GM21360 (cell line): ENCODE data around the gene SPEN.
"Not testable (repeated sequence)": the region's sequence is repeated elsewhere in the genome, so short reads cannot be mapped to it uniquely, and the experiment has no call there.

Source experiments
- ATAC-seq: cut with Tn5 transposase; IDR thresholded peaks from one replicate; pipeline ENCODE4 v1.9.1; 2021; ENCODE audit warnings: mild to moderate bottlenecking, moderate library complexity; ENCODE audit not compliant: unreplicated experiment

Gene SPEN

GRCh38 chr1:15892857-15893599 is 45.5 kb downstream of the SPEN start:
- ATAC-seq: not testable (repeated sequence)

DNA sequence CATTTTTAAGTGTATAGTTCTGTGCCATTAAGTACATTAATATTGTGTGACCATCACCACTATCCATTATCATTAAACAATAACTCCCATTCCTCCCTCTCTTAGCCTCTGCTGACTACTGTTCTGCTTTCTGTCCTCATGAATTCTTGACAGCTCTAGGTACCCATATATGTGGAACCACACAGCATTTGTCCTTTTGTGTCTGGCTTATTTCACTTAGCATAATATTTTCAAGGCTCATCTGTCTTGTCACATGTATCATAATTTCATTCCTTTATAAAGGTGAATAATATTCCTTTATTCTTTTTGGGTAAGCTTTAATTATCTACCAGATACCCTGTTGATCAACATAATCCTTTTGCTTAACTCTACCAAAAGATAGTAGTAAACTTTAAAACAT is 47.7 kb downstream of the SPEN start:
- ATAC-seq: no peak

DNA sequence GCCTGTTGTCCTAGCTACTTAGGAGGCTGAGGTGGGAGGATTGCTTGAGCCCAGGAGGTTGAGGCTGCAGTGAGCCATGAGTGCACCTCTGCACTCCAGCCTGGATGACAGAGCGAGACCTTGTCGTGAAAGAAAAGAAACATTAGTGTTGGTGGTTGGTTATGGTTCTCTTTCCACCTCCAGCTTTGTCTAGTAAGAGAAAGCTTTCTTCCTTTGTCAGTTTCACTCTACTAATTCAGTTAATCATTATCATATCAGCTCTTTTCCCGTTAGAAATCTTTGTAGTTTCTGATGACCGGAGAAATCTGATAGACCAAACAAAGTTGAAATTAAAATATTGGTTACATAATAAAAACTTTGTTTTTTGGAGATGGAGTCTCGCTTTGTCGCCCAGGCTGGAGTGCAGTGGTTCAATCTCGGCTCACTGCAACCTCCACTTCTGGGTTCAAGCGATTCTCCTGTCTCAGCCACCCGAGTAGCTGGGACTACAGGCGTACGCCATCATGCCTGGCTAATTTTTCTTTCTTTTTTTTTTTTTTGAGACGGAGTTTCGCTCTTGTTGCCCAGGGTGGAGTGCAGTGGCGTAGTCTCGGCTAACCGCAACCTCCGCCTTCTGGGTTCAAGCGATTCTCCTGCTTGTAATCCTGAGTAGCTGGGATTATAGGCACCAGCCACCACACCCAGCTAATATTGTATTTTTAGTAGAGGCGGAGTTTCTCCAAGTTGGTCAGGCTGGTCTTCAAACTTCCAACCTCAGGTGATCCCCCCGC is 49.5 kb downstream of the SPEN start:
- not testable (repeated sequence) for ATAC-seq

DNA sequence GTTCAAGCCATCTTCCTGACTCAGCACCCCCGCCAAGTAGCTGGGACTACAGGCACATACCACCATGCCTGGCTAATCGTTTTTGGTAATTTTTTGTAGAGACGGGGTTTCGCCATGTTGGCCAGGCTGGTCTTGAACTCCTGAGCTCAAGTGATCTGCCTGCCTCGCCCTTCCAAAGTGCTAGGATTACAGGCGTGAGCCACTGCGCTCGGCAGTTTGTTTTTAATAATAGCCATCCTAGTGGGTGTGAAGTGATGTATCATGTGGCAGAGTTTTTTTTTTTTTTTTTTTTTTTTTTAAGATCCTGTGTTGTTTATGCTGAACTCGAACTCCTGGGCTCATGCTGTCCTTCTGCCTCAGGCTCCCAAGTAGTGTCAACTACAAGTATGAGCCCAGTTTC is 51.8 kb downstream of the SPEN start:
- no peak for ATAC-seq

GRCh38 chr1:15900662-15901279 is 53.3 kb downstream of the SPEN start:
- ATAC-seq: no peak

DNA sequence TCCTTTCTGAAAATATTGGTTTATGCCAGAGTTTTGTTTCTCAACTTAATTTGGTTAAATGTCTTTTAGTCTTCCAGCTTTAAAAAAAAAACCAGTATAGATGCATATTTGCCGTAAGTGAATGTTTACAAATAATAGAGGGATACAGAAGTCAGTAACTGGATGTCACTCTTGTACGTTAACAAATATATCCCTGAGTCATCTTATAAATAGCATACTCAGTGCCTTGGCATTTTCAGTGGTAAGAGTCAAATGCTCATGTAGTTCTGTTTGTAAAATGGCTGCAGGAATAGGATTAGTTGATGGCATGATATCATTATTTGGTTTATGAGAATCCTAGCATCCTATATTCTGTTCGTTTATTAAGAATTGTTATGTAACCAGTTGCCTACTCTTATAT is 55.4 kb downstream of the SPEN start:
- no peak for ATAC-seq

DNA sequence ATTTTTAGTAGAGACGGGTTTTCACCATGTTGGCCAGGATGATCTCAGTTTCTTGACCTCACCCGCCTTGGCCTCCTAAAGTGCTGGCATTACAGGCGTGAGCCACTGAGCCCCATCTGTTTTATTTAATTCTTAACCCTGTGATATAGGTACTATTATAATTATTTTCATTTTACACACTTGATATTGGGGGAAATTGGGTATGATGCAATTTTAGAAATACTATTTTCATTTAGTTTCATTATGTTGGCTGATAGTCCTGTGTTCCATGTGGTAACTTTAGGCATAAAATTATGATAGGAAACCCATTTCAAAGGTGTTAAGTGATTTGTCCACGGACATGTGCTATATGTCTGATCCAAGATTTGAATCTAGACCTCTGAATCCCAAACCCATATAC is 61.1 kb downstream of the SPEN start:
- ATAC-seq: no peak

GRCh38 chr1:15911141-15911540 is 63.6 kb downstream of the SPEN start:
- ATAC-seq: no peak

DNA sequence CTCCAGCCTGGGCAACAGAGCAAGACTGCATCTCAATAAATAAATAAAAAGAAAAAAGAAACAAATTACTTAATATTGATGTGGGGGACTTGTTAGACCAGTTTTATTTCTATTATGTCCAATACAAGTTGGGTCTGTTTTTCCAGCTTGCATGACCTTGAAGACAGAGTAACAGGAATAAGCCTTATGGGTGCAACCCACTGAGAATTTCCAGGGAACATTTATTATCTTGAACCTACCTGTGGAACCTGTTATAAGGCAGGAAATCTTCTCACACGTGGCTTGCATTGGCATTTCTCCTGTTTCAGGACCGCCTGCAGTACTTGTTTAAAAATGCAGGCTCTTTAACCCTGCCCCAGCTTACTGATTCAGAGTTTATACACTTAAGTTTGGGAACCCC is 64.4 kb downstream of the SPEN start:
- no peak for ATAC-seq

DNA sequence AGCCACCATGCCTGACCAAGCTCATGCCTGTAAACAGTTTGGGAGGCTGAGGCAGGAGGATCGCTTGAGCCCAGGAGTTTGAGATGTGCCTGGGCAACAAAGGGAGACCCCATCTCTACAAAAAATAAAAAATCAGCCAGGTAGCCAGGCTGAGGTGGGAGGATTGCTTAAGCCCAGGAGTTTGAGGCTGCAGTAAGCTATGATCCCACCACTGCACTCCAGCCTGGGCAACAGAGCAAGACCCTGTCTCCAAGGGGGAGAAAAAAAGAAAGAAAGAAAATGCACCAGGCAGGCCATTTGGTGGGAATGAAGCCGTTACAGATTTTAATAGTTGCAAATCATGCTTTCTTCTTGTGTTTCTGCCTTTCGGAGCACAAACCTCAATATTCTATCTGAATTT is 66.1 kb downstream of the SPEN start:
- not testable (repeated sequence) for ATAC-seq

GRCh38 chr1:15915991-15916390 is 68.5 kb downstream of the SPEN start:
- ATAC-seq: no peak

DNA sequence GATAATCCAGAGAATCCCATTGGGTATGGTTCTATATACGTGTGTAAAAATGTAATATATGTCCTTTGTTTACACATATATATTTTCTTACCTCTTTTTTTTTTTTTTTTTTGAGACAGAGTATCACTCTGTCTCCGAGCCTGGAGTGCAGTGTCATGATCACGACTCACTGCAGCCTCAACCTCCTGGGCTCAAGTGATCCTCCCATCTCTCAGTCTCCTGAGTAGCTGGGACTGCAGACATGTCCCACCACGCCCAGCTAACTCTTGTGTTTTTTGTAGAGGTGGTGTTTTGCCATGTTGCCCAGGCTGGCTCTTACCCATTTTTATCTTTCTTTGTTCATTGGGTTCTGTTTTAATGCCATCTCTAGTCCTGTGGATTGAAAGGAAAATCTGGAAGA is 68.9 kb downstream of the SPEN start:
- no peak for ATAC-seq

GRCh38 chr1:15916916-15917315 is 69.4 kb downstream of the SPEN start:
- ATAC-seq: no peak

DNA sequence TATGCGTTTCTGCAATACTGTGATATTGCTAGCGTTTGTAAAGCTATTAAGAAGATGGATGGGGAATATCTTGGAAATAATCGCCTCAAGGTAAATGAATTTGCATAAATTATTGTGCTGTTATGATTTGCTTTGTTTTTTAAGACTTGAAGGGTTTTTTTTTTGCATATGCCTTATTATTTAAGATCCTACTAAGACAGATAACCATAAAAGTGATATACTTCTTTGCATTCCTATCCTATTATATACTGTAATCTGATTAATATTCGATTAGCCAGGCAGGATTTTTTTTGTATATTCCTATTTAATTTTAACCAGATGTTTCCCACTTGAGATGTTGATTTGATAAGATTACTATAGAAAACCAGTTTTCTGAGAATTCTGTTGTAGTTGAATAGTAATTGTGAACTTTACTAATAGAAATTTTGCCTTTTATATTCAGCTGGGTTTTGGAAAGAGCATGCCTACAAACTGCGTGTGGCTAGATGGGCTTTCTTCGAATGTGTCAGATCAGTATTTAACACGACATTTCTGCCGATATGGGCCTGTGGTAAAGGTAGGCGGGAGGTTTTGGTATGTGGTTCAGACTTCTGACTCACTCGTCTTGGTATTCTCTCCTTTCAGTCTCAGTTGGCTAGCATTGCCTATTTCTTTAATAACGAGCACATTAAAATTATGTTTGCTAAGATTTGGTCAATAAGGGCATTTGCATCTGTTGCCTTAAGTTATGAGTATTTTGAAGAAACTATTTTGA is 71.6 kb downstream of the SPEN start:
- peak; percentile 63 for ATAC-seq

- ATAC-seq: no peak
These were observed 75.7 kb downstream of the SPEN start for GRCh38 chr1:15923241-15923640.

DNA sequence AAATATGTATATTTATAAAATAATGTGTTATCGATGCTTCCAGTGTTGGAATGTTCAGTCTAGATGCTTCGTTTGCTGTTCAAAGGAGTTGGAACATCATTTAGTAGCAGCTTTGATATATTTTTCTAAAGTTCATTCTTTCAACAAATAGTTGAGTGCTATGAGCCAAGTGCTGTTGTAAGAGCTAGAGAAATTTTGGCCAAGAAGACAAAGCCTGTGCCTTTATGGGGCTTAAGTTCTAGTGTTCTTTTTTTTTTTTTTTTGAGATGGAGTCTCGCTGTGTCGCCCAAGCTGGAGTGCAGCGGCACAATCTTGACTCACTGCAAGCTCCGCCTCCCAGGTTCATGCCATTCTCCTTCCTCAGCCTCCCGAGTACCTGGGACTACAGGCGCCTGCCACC is 78.9 kb downstream of the SPEN start:
- ATAC-seq: not testable (repeated sequence)

DNA sequence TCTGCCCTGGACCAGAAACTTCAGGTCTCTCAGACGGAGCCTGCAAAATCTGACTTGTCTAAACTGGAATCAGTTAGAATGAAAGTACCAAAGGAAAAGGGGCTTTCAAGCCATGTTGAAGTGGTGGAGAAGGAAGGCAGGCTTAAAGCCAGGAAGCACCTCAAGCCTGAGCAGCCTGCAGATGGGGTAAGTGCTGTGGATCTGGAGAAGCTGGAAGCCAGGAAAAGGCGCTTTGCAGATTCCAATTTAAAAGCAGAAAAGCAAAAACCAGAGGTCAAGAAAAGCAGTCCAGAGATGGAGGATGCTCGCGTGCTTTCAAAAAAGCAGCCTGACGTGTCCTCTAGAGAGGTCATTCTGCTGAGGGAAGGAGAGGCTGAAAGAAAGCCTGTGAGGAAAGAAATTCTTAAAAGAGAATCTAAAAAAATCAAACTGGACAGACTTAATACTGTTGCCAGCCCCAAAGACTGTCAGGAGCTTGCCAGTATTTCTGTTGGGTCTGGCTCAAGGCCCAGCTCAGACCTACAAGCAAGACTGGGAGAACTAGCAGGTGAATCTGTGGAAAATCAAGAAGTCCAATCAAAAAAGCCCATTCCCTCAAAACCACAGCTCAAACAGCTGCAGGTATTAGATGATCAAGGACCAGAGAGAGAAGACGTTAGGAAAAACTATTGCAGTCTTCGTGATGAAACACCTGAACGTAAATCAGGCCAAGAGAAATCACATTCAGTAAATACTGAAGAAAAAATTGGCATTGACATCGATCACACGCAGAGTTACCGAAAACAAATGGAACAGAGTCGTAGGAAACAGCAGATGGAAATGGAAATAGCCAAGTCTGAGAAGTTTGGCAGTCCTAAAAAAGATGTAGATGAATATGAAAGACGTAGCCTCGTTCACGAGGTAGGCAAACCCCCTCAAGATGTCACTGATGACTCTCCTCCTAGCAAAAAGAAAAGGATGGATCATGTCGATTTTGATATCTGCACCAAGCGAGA is 81.8 kb downstream of the SPEN start:
- ATAC-seq: no peak

DNA sequence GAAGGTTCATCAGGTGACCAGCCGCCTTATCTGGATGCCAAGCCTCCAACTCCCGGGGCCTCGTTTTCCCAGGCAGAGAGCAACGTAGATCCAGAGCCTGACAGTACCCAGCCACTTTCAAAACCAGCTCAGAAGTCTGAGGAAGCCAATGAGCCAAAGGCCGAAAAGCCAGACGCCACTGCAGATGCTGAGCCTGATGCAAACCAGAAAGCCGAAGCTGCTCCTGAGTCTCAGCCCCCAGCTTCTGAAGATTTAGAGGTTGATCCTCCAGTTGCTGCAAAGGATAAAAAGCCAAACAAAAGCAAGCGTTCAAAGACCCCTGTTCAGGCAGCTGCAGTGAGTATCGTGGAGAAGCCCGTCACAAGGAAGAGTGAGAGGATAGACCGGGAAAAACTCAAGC is 83.9 kb downstream of the SPEN start:
- no peak for ATAC-seq

- ATAC-seq: no peak
These were observed 84.4 kb downstream of the SPEN start for GRCh38 chr1:15931884-15932283.

- no peak for ATAC-seq
These were observed 85.1 kb downstream of the SPEN start for GRCh38 chr1:15932612-15933011.
